Activated naive CD8-positive, alpha-beta T cell treated with anti-CD3 and anti-CD28 coated beads, Interleukin-2, amount 10 ng/mL, durations not matched to agents 7 days and 5 days (primary cell): ENCODE data around the gene TPH1. TPM values are rescaled to one million over a fixed set of nuclear protein-coding genes. Genes with fewer than 3 reads are reported as not detected.

Experiments used
- ATAC-seq: fragments of 150-1000 bp; cut with Tn5 transposase; one replicate; pipeline ENCODE4 v1.10.0; 2021; ENCODE audit warnings: low read depth, moderate library complexity
- POLR2A ChIA-PET: fragments of 350-600 bp; sonication (Branson Sonifier 250); formaldehyde crosslinking; loops from one replicate; lab custom pipeline; 2021; ENCODE audit warnings: antibody characterized with exemption; lab: Charles Lee
- DNase-seq: peaks from one replicate; pipeline ENCODE4 v3.0.0; 2021
- H3K27ac Mint-ChIP-seq: one replicate; pipeline ENCODE4 v1.8.0; 2022; ENCODE audit warnings: mild to moderate bottlenecking, mixed read lengths
- H3K27me3 Mint-ChIP-seq: one replicate; pipeline ENCODE4 v1.8.0; 2022; ENCODE audit warnings: mild to moderate bottlenecking, moderate library complexity, mixed read lengths
- H3K36me3 Mint-ChIP-seq: one replicate; pipeline ENCODE4 v1.8.0; 2021; ENCODE audit warnings: mild to moderate bottlenecking, mixed read lengths
- H3K4me1 Mint-ChIP-seq: one replicate; pipeline ENCODE4 v1.8.0; 2021; ENCODE audit warnings: mixed read lengths
- H3K4me3 Mint-ChIP-seq: one replicate; pipeline ENCODE4 v1.8.0; 2022; ENCODE audit warnings: mild to moderate bottlenecking, moderate library complexity, mixed read lengths
- H3K9me3 Mint-ChIP-seq: one replicate; pipeline ENCODE4 v1.8.0; 2021; ENCODE audit warnings: mixed read lengths
- total RNA-seq, 2 experiments: library from RNA; stranded (reverse); gene quantifications; one replicate each; pipeline ENCODE4 v1.2.3, GENCODE V29; 2021

TPH1 gene
- total RNA-seq, 2 experiments from 2014 or later: 0.28 to 0.40 TPM

DNA sequence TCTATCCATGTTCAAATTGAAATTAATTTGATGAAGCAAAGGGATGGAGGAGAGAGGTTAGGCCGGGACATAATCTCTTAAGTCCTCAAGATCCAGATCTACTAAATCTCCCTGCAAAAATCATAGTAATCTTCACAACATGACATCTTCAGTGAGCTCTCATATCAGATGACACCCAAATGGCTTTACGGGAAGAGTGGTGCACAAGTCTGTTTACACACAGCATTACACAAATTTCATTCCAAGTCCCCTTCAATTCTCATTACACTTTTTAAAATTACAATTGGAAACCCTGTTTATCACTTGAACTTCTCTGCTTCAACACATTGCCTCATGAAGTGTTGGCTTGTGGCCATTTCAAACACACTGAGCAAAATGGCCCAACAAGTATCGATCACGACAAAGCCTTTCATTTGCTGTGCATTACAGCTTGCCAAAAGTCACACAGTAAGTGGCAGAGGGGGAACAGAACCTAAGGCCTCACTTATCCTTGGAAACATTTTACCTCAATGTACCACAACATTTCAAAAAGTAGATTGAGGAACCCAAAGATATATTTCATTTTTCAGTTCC lies 17.9 kb upstream of the TPH1 start:
- DNase-seq (no peak), ATAC-seq (no peak)
- no peaks in the 10 kb centered on the region for H3K9me3 Mint-ChIP-seq
- H3K27ac Mint-ChIP-seq: no peak overlapping the region
- no peaks in the 10 kb centered on the region for H3K27me3 Mint-ChIP-seq
- no peak overlapping the region for H3K4me3 Mint-ChIP-seq
- POLR2A ChIA-PET: no interaction called here
- H3K4me1 Mint-ChIP-seq: no peaks in the 10 kb centered on the region
- H3K36me3 Mint-ChIP-seq: no peaks in the 10 kb centered on the region

DNA sequence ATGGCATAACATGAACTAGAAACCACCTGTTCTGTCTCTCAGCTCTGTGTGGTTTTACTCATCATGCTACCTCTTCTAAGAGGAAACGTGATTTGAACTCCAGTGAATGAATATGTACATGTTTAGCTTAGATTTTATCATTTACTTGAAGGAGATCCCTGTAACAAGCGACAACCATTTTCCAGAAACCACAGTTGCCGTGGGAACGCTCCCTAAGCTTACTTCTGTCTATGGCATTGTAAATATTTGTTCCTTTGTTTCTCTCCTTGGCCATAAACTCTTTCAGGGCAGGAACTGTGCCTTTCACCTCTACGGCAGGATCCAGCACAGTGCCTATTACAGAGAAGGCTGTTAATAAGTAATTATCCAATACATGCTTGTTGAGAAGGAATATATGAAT lies 17.1 kb upstream of the TPH1 start:
- H3K36me3 Mint-ChIP-seq: no peaks in the 10 kb centered on the region
- H3K4me1 Mint-ChIP-seq: no peaks in the 10 kb centered on the region
- DNase-seq: no peak
- ATAC-seq: no peak
- H3K27ac Mint-ChIP-seq: no peak overlapping the region
- POLR2A ChIA-PET: no interaction called here
- no peaks in the 10 kb centered on the region for H3K27me3 Mint-ChIP-seq
- H3K9me3 Mint-ChIP-seq: no peaks in the 10 kb centered on the region
- no peak overlapping the region for H3K4me3 Mint-ChIP-seq

DNA sequence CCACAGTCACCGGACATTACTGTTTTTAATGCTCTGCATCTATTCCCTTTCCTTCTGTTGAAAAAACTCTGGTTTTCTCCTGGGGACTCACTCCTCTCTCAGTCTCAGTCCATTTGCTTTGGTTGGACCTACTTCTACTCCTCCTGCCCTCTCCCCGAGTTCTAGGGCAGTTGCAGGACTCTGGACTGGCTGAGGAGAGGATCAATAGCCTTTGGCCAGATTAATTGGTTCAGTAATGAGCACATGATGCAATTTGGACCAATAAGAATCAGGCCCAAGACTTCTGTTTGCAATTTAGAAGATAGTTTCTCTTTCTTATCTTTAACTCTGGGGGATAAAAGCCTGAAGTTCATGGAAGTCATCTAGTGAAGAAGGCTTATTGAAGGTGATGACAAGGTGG lies 15.3 kb upstream of the TPH1 start:
- Mint-ChIP-seq H3K9me3 (no peaks in the 10 kb centered on the region), H3K27me3 (no peaks in the 10 kb centered on the region), H3K4me1 (no peaks in the 10 kb centered on the region), H3K27ac (no peak overlapping the region), H3K36me3 (peaks cover 1% of the 10 kb centered on the region), H3K4me3 (no peak overlapping the region)
- ATAC-seq (no peak), DNase-seq (no peak)
- POLR2A ChIA-PET: no interaction called here

DNA sequence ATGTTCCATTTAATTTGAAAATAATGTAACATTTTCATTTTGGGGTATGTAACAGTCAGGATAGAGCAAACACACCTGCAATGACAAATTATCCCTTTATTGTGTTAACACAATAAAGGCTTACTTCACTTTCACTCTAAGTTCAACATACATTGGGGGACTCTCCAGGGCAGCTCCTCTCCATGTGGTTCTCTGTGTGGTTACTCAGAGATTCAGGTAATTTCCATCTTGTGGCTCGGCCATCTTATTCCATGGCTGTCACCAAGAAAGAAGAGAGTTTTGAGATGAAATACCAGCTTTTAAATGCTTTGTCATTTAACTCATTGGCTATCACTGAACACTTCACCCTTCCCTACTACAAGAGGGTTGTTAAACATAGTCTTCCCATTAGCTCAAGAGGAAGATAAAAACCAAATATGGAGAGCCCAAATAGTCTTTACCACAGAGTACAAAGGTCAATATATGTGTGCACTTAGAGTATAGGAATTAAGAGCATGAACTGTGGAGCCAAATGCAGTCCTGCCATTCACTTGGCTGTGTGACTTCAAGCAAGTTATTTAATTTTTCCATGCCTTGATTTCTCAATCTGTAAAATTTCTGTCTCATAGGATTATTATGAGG lies 10.6 kb upstream of the TPH1 start:
- Mint-ChIP-seq H3K27me3 (no peaks in the 10 kb centered on the region), H3K27ac (no peak overlapping the region), H3K9me3 (no peaks in the 10 kb centered on the region), H3K4me1 (no peaks in the 10 kb centered on the region), H3K36me3 (peaks cover 1% of the 10 kb centered on the region), H3K4me3 (no peak overlapping the region)
- ATAC-seq: no peak
- POLR2A ChIA-PET: no interaction called here
- DNase-seq: no peak

DNA sequence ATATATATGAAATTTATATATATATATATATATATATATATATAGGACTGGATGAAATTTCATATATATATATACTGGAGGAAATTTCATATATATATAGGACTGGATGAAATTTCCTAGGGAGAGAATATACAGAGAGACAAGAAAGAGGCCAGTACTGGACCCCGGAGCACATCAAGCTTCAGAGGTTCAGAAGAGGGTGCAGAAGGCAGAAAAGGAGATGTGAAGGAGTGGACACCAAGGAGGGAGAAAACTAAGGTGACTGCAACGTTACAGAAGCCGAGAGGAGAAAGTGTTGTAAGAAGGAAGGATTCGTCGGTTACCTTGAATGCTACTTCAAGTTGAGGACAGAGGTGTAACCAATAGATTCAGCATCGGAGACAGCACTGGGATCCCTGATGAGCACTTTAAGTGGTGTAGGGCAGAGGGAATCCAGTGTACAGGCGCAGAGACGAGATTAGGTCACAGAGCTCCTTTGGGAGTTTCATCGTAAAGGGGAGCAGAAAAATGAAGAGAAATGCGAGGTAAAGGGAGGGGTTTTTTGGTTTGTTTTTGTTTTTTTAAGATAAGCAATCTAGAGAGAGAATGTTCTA lies 8.5 kb upstream of the TPH1 start:
- H3K9me3 Mint-ChIP-seq: no peaks in the 10 kb centered on the region
- ATAC-seq: peak; percentile 42
- H3K4me1 Mint-ChIP-seq: peaks cover 2% of the 10 kb centered on the region
- POLR2A ChIA-PET: no interaction called here
- H3K27me3 Mint-ChIP-seq: no peaks in the 10 kb centered on the region
- H3K27ac Mint-ChIP-seq: no peak overlapping the region
- no peak for DNase-seq
- peaks cover 1% of the 10 kb centered on the region for H3K36me3 Mint-ChIP-seq
- H3K4me3 Mint-ChIP-seq: no peak overlapping the region

DNA sequence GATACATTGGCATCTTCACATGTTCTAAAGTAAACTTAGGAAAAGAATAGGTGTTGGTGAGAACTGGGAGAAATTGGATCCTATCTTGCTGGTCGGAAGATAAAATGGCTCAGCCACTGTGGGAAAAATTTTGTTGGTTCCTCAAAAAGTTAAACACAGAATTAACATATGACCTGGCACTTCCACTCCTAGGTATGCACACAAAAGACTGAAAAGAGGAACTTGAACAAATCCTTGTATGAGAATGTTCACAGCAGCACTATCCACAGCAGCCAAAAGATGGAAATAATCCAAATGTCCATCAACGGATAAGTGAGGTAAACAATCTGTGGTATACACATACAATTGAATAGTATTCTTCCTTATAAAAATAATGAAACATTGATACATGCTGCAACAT lies 4.8 kb upstream of the TPH1 start:
- no peak overlapping the region for H3K4me3 Mint-ChIP-seq
- H3K27ac Mint-ChIP-seq: no peak overlapping the region
- ATAC-seq (no peak), DNase-seq (no peak)
- peaks cover 2% of the 10 kb centered on the region for H3K9me3 Mint-ChIP-seq
- peaks cover 2% of the 10 kb centered on the region for H3K4me1 Mint-ChIP-seq
- peaks cover 24% of the 10 kb centered on the region for H3K27me3 Mint-ChIP-seq
- H3K36me3 Mint-ChIP-seq: no peaks in the 10 kb centered on the region
- POLR2A ChIA-PET: no interaction called here

DNA sequence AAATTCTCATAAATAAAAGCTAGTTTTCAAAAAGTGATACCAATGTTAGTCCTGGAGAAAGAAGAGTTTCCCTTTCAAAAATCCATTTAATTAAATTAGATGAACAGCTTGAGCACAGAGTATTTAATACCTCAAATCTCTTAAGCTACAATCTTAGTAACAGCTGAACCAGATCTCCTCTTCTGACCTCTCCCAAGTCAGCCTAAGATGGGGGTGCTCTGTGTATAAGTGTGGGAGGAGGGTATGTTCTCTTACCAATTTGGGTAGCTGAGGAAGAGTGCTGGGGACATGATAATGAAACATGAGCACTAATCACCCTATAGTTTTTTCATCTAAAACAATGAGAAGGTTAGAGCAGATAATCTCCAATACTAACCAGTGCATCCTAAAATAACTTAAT lies 9.6 kb downstream of the TPH1 start:
- H3K4me3 Mint-ChIP-seq: no peak overlapping the region
- H3K9me3 Mint-ChIP-seq: no peaks in the 10 kb centered on the region
- DNase-seq (no peak), ATAC-seq (no peak)
- H3K36me3 Mint-ChIP-seq: no peaks in the 10 kb centered on the region
- POLR2A ChIA-PET: no interaction called here
- H3K27me3 Mint-ChIP-seq: peaks cover 4% of the 10 kb centered on the region
- H3K27ac Mint-ChIP-seq: no peak overlapping the region
- no peaks in the 10 kb centered on the region for H3K4me1 Mint-ChIP-seq

DNA sequence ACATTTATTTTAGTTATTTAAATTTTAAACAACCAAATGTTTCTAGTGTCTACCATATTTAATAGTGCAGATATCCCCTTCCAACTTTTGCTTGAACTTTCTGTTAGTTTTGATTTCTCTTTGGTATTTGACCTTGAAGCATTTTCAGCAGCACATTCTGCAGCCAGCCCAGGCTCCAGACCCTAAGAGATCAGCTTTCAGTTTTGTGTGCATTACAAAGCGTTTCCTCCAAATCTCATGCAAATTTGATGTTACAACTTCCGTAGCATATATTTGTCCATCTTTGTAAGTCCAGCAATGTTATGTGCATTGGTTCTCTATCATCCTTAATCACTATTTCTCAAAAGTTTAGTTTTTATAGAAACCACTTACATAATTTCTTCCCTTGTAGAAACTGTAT lies 18.6 kb downstream of the TPH1 start:
- ATAC-seq (no peak), DNase-seq (no peak)
- H3K36me3 Mint-ChIP-seq: no peaks in the 10 kb centered on the region
- H3K27me3 Mint-ChIP-seq: no peaks in the 10 kb centered on the region
- POLR2A ChIA-PET: no interaction called here
- H3K27ac Mint-ChIP-seq: no peak overlapping the region
- no peak overlapping the region for H3K4me3 Mint-ChIP-seq
- H3K4me1 Mint-ChIP-seq: peaks cover 4% of the 10 kb centered on the region
- H3K9me3 Mint-ChIP-seq: no peaks in the 10 kb centered on the region

DNA sequence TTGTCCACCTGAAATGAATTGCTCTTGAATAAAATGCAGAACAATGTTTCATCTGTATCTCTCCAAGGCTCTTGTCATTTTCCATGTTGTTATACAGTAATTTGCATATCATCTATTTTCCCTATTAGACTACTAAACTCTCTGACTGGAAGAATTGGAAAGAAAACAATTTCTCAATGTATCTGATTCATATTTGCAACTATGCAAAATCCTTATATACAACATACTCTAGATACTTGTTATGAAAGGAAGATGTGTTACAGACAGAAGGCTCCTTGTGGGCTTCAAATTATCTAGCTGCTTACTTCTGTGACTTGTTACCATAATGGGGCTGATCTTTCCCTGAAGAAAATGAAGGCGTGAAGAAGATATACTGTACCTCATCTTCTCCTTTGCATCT lies 23.6 kb downstream of the TPH1 start:
- no peak overlapping the region for H3K27ac Mint-ChIP-seq
- H3K4me1 Mint-ChIP-seq: peaks cover 4% of the 10 kb centered on the region
- no peak for DNase-seq
- no peaks in the 10 kb centered on the region for H3K36me3 Mint-ChIP-seq
- H3K4me3 Mint-ChIP-seq: no peak overlapping the region
- POLR2A ChIA-PET: no interaction called here
- H3K27me3 Mint-ChIP-seq: no peaks in the 10 kb centered on the region
- no peaks in the 10 kb centered on the region for H3K9me3 Mint-ChIP-seq
- ATAC-seq: no peak

DNA sequence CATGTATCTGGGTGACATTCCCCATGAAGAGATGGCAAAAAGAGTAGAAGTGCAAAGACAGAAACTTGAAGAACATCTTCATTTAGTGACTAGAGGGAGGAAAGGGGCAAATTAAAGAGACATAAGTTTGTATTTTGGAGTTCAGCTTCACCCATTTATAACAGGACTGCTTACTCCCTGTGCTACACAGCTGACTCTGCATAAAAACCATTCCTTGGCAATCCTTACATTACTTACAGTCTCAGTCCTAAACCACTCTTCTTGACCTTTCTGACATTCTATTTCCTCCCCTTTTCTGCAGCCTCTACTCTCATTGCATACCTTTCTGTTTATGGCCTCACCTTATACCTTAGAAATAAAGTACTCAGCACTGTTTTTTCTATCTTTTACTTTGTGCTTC lies 26.4 kb downstream of the TPH1 start:
- H3K27me3 Mint-ChIP-seq: no peaks in the 10 kb centered on the region
- no peak overlapping the region for H3K4me3 Mint-ChIP-seq
- no peak for ATAC-seq
- H3K4me1 Mint-ChIP-seq: peaks cover 4% of the 10 kb centered on the region
- no peaks in the 10 kb centered on the region for H3K9me3 Mint-ChIP-seq
- no peaks in the 10 kb centered on the region for H3K36me3 Mint-ChIP-seq
- H3K27ac Mint-ChIP-seq: no peak overlapping the region
- POLR2A ChIA-PET: no interaction called here
- no peak for DNase-seq

DNA sequence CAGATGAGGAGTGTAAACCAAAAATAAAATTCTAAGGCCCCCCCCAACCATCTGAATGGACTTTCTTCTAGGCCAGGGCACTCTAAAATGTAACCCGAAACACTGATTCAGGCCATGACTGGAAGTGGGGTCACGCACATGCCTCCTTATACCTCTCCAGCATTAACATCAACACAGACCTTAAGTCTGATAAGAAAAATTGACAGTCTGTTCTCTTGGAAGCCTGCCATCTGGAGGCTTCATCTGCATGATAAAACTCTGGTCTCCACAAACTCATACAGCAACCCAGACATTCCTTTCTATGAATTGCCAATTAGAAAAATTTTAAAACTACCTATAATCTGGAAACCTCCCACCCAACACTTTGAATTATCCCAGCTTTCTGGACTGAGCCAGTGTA lies 29.3 kb downstream of the TPH1 start:
- Mint-ChIP-seq H3K27me3 (no peaks in the 10 kb centered on the region), H3K36me3 (no peaks in the 10 kb centered on the region), H3K4me1 (peaks cover 18% of the 10 kb centered on the region), H3K4me3 (no peak overlapping the region), H3K9me3 (no peaks in the 10 kb centered on the region), H3K27ac (peak overlapping the region; percentile 16)
- POLR2A ChIA-PET: interaction anchor here (0.7 kb wide), 1 partner anchor 354 kb away, joined by 3 read pairs; no protein-coding TSS in a partner anchor
- ATAC-seq (no peak), DNase-seq (no peak)

DNA sequence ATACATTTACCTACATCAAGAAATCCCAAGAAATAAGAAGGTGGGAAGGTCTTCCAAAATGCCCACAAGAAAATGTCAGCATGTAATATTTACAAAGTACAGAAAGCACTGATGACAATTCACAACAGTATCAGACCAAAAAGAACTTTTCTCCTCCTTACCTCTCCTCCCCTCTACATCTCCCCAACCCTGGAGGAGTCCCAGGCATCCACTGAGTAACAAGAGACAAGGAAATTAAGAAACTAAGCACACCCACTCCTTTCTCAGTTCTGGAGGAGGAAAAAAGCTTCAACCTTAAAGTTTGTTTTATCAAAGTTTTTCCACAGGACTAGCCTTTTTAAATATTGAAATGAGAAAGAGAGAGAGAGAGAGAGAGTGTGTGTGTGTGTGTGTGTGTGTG lies 31.2 kb downstream of the TPH1 start:
- POLR2A ChIA-PET: interaction anchor here (1.5 kb wide), 2 partner anchors 79 to 380 kb away, joined by 4 to 5 read pairs; partner anchors contain the start of gene LDHA
- DNase-seq: no peak
- no peaks in the 10 kb centered on the region for H3K27me3 Mint-ChIP-seq
- ATAC-seq: no peak
- no peaks in the 10 kb centered on the region for H3K36me3 Mint-ChIP-seq
- no peaks in the 10 kb centered on the region for H3K9me3 Mint-ChIP-seq
- H3K4me3 Mint-ChIP-seq: peak overlapping the region; percentile 22
- H3K27ac Mint-ChIP-seq: no peak overlapping the region
- H3K4me1 Mint-ChIP-seq: peaks cover 27% of the 10 kb centered on the region

DNA sequence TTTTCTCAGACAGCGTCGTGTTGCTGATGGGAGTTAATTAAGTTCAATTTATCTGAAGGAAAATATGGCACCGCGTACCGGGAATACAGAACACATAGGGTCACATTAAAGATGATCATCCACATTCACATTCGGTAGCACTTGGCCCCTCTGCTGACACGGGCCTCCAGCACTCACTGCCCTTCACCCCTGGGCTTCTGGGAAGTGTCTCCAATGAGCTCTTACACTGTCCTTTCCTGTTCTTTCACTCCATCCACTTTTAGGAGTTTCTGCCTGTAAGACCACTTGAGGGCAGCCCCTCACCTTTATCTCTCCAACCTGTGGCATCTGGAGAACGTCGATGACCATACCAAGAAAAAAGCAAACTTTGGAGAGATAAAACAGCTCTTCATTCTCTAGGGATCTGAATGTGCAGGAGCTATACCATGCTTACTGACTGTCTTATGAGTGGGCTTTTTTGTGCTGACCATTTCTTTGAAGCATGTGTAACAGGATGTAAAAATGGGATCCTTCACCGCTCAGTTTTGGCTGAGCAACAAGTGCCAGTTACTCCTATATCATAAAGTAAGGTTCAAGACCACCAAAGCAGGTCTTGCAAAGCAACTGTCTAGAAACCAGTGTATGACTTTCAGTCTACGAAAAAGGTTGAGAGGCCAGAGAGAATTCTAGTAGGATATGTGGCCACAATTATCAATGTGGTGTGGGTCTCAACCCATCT lies 32.1 kb downstream of the TPH1 start:
- Mint-ChIP-seq H3K4me1 (peaks cover 27% of the 10 kb centered on the region), H3K36me3 (no peaks in the 10 kb centered on the region), H3K4me3 (peak overlapping the region; percentile 97), H3K9me3 (no peaks in the 10 kb centered on the region), H3K27ac (peak overlapping the region; percentile 96), H3K27me3 (no peaks in the 10 kb centered on the region)
- POLR2A ChIA-PET: interaction anchor here (0.6 to 1.5 kb wide), 7 partner anchors 8 to 737 kb away, joined by 3 to 5 read pairs (median 5); partner anchors contain the start of genes LDHA, NUCB2 and SAAL1
- ATAC-seq: no peak
- no peak for DNase-seq
